Stimulated activated CD8-positive, alpha-beta memory T cell treated with anti-CD3 and anti-CD28 coated beads, Interleukin-7, amount 100 ng/mL, for 24 hours (primary cell): ENCODE data around the gene KLRF1.
"Not testable (repeated sequence)": the region's sequence is repeated elsewhere in the genome, so short reads cannot be mapped to it uniquely, and the experiment has no call there.

ENCODE experiments used
- DNase-seq: peaks from one replicate; pipeline ENCODE4 v3.0.0-alpha.2; 2020; ENCODE audit warnings: low read depth

KLRF1 gene

GRCh38 chr12:9870286-9870866 lies 43.1 kb downstream of the KLRF1 start:
- DNase-seq = no peak

DNA sequence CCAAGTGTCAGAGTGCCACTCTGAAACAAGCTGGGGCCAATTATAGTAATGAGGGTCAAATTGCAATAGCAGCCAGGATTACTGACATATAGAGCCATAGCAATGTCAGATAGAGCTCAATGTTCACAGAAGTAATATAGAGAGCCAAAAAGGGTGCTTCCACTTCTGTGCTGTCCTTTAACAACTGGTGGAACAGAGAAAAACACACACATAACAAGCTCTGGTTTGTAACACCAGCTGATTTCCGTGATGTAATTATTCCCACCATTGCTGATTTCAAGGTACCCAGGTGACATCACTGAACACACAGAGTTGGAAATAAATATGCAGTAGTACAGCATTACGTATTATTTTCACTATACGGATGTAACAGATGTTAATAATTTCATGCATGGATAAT lies 44.9 kb downstream of the KLRF1 start:
- no peak for DNase-seq

GRCh38 chr12:9872742-9873141 lies 45.5 kb downstream of the KLRF1 start:
- DNase-seq = no peak

- DNase-seq = not testable (repeated sequence)
Observed at GRCh38 chr12:9876120-9876519, 48.8 kb downstream of the KLRF1 start.

GRCh38 chr12:9880532-9881078 lies 53.3 kb downstream of the KLRF1 start:
- DNase-seq = no peak

- no peak for DNase-seq
Observed at GRCh38 chr12:9881246-9881645, 54.0 kb downstream of the KLRF1 start, which contains the start of gene KLRF2. TSS of gene KLRF2 (plus strand) at chr12:9881489. CDS start at chr12:9881596, 107 bp downstream.

DNA sequence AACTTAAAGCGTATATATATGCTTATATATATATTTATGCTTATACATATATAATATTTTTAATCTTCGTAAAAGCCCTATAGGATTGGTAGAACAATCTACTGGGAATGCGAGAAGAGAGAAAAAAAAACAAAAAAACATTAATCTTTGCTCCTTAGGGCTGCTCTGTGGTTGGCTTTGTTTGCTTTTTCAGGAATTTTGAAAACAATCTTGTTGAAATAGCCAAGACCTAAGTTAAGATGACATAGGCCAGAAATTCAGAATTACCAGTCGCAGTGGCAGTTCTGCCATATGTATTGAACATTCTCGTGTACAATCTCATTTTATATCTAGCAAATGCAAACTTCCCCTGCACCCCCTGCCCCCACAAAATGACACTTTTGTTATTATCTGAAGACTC lies 54.7 kb downstream of the KLRF1 start:
- no peak for DNase-seq

DNA sequence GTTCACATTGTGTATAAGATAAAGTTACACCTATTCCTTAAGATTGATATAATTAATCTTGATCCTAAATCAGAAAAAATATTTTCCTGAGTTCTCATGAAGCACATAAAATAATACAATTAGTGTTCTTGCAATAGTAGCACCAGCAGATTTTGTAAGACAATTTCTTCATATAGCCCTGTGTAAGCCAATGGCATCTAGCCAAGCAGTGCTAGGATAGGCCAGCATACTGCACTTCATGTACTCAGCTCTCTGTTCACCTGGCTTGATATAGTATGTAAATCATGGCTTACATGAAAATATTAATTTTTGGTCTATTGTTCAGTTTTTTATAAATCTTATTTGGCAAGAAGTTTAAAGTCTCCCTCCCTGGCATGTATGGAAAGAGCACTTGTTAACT lies 55.9 kb downstream of the KLRF1 start:
- DNase-seq = no peak

DNA sequence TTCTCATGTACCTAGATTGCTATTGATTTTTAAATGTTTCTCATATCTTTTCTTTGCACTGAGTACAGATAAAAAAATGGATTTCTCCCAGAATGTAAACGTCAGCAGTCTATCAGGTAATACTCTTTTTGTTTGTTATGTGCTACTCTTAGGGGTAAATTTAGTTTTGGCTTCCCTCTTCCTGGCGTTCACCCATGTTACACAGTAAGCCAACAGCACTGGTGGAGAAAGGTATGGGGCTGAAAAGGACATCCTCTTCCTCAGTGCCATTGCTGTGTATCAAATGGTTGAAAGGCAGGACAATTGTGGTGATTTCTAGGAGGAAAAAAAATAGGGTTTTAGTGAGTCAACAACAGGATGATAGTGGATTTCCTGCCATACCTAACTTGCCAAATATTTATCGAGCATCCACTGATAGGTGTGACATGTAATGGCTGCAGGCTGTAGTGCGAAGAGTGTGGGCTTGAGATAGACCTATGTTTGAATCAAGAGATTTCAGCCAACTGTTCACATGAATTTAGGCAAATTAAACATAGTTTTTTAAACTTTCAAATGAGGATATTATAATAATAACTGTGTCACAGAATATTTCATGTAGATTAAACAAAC lies 61.5 kb downstream of the KLRF1 start:
- no peak for DNase-seq
